ENCODE data around the gene RXRG. TPM values are rescaled to one million over a fixed set of nuclear protein-coding genes. Genes with fewer than 3 reads are reported as not detected.
A peak's percentile ranks its signal among the peaks of the same experiment; 100 is the strongest.

The RXRG gene
- total and polyA plus RNA-seq, 2 of the 8 experiments (the other 6 are each of a cell fraction or from before 2014, with no cell fraction given): not detected

- Histone ChIP-seq H3K36me3 (ENCODE audit: control insufficient read depth in 2 of 4, insufficient read depth in 4 of 4, low read length in 3 of 4) (no peaks in the 10 kb centered on the region), H2BK15ac (ENCODE audit: low read length) (no peak overlapping the region), H2BK12ac (ENCODE audit: low read depth, low read length) (no peak overlapping the region), H4K8ac (ENCODE audit: extremely low read depth, insufficient read depth, low read length) (peak overlapping the region; percentile 43; the same call in 1 of the 2 replicates), H2AFZ (ENCODE audit: low read length) (no peak overlapping the region), H3K4me2 (ENCODE audit: insufficient read depth in 1 of 2, low read depth in 2 of 2, low read length in 2 of 2) (peak overlapping the region; percentile 95 to 99), H3K9ac (replicated peaks in 1 of 4; ENCODE audit: extremely low read depth in 1 of 4, low read depth in 3 of 4, low read length in 3 of 4) (no peak overlapping the region), H3K79me1 (ENCODE audit: low read depth, low read length) (no peaks in the 10 kb centered on the region; the same call in 1 of the 2 replicates), H3K27me3 (replicated peaks in 1 of 4; ENCODE audit: control insufficient read depth in 3 of 4, extremely low read depth in 1 of 4, insufficient read depth in 3 of 4, low read length in 3 of 4) (peaks cover 62 to 85% (median 76%) of the 10 kb centered on the region in 4 experiments), H3K23me2 (ENCODE audit: low read depth, low read length) (peaks cover 35% of the 10 kb centered on the region; the same call in 1 of the 2 replicates), H3K27ac (ENCODE audit: low read depth, low read length) (no peak overlapping the region), H2BK120ac (replicated peaks; ENCODE audit: low read depth, low read length) (no peak overlapping the region), H4K5ac (ENCODE audit: insufficient read length, low read depth, low read length) (no peak overlapping the region), H2BK5ac (ENCODE audit: low read depth, low read length) (no peak overlapping the region), H3K23ac (ENCODE audit: insufficient read length) (no peak overlapping the region), H3K79me2 (ENCODE audit: control insufficient read depth in 1 of 2, insufficient read depth in 2 of 2, low read length in 2 of 2) (no peaks in the 10 kb centered on the region), H2AK5ac (ENCODE audit: low read depth, low read length) (no peak overlapping the region), H4K20me1 (replicated peaks in 1 of 2; ENCODE audit: control insufficient read depth in 1 of 2, insufficient read depth in 2 of 2, low read length in 2 of 2) (peaks cover 4 to 8% of the 10 kb centered on the region in 2 experiments), H3K4me1 (replicated peaks in 1 of 4; ENCODE audit: control insufficient read depth in 3 of 4, insufficient read depth in 4 of 4, low read length in 3 of 4) (peaks cover 6 to 27% (median 19%) of the 10 kb centered on the region in 4 experiments), H3K56ac (replicated peaks; ENCODE audit: insufficient read length, low read depth, low read length) (no peak overlapping the region), H2BK20ac (ENCODE audit: low read length) (no peak overlapping the region), H3K14ac (ENCODE audit: insufficient read length) (no peak overlapping the region), H3K18ac (ENCODE audit: extremely low read depth, low read length) (no peak overlapping the region), H3K4me3 (ENCODE audit: extremely low read depth in 1 of 4, insufficient read depth in 2 of 4, low read depth in 3 of 4, low read length in 4 of 4) (peak overlapping the region; percentile 55 to 68 (median 59)), H3K4ac (replicated peaks; ENCODE audit: insufficient read length, low read depth, low read length) (no peak overlapping the region), H4K91ac (replicated peaks; ENCODE audit: insufficient read length, low read length) (no peak overlapping the region), H3K9me3 (ENCODE audit: insufficient read depth in 2 of 2, low read depth in 1 of 2, low read length in 1 of 2) (no peaks in the 10 kb centered on the region)
- CTCF ChIA-PET (ENCODE audit: partially characterized antibody): interaction anchor here (0.5 to 6.2 kb wide), 7 partner anchors 8 to 204 kb away, joined by 3 to 41 read pairs (median 4); no protein-coding TSS in a partner anchor
- no peak for TF ChIP-seq KDM5A (IDR thresholded peaks at IDR 0.05; ENCODE audit: low read length)
- no peak for TF ChIP-seq RFX5 (IDR thresholded peaks at IDR 0.05; ENCODE audit: borderline replicate concordance, low read depth, low read length)
- no peak for TF ChIP-seq SIN3A (conservative IDR thresholded peaks at IDR 0.05 in 1 of 2, IDR thresholded peaks at IDR 0.05 in 1 of 2; ENCODE audit: low read depth in 1 of 2, low read length in 2 of 2)
- no peak for TF ChIP-seq MAFK (IDR thresholded peaks at IDR 0.05; ENCODE audit: low read depth, low read length)
- TF ChIP-seq RXRA (IDR thresholded peaks at IDR 0.05; ENCODE audit: insufficient read depth, low read depth, low read length): no peak
- TF ChIP-seq CTBP2 (IDR thresholded peaks at IDR 0.05; ENCODE audit: borderline replicate concordance, insufficient read depth, insufficient read length, low read length): no peak
- peak; percentile 58 for TF ChIP-seq SUZ12 (IDR thresholded peaks at IDR 0.05; ENCODE audit: low read length)
- TF ChIP-seq GABPA (IDR thresholded peaks at IDR 0.05; ENCODE audit: borderline replicate concordance, insufficient read depth, low read length): peak; percentile 13; the same call in 1 of the 2 replicates
- peak; percentile 76 for TF ChIP-seq EZH2 (IDR thresholded peaks at IDR 0.05; ENCODE audit: low read depth, low read length, severe bottlenecking)
- no peak for TF ChIP-seq RNF2 (IDR thresholded peaks at IDR 0.05; ENCODE audit: borderline replicate concordance, low read depth, low read length, missing control alignments, poor library complexity, severe bottlenecking)
- 5% methylated on average over 22 of the region's 25 CpGs; no CpG with 5 or more reads in 1 of the 2 experiments for WGBS, 2 experiments (ENCODE audit: extremely low coverage in 1 of 2, insufficient coverage in 1 of 2, insufficient read length in 1 of 2, insufficient replicate concordance in 2 of 2, low coverage in 1 of 2, low lambda C conversion rate in 2 of 2, missing lambda C conversion rate in 1 of 2)
- POLR2A ChIA-PET (ENCODE audit: partially characterized antibody): no interaction called here
- DNase-seq (ENCODE audit: low read depth in 1 of 2, low spot score in 2 of 2): no peak
- no peak for FAIRE-seq
These were observed 88.0 kb downstream of the RXRG start for GRCh38 chr1:165356876-165357275.
